Sigmoid colon (tissue), 7 donors: Measurements from ENCODE around the gene PTCD2. TPM values are rescaled to one million over a fixed set of nuclear protein-coding genes. Genes with fewer than 3 reads are reported as not detected.

ENCODE experiments used
- DNase-seq: peaks from one replicate; pipeline ENCODE4 v3.0.0-alpha.2; 2019
- H3K27ac ChIP-seq, 4 donors: fragments of 200-600 bp; sonication (generic); one replicate each; pipeline ENCODE4 v1.5.1; 2016 to 2019; ENCODE audit warnings: mild to moderate bottlenecking in 1 of 4
- H3K27me3 ChIP-seq, 3 donors: fragments of 200-600 bp; sonication (generic); one replicate each; pipeline ENCODE4 v1.5.1; 2019; ENCODE audit warnings: mild to moderate bottlenecking in 1 of 3
- H3K36me3 ChIP-seq, 4 donors: fragments of 200-600 bp; sonication (generic); one replicate each; pipeline ENCODE4 v1.5.1; 2016 to 2019
- H3K4me1 ChIP-seq, 4 donors: fragments of 200-600 bp; sonication (generic); one replicate each; pipeline ENCODE4 v1.5.1; 2017 to 2019
- H3K4me3 ChIP-seq, 4 donors: fragments of 200-600 bp; sonication (generic); one replicate each; pipeline ENCODE4 v1.5.1; 2017 to 2019; ENCODE audit warnings: mild to moderate bottlenecking in 2 of 4, moderate library complexity in 1 of 4
- H3K9me3 ChIP-seq, 4 donors: fragments of 200-600 bp in 3 of 4; sonication (generic) in 3 of 4; one replicate each; pipeline versions ENCODE4 v1.5.1 to v1.6.1; 2013 to 2019
- CTCF ChIP-seq, 4 experiments: fragments of 450-650 bp in 3 of 4; fragments of 200-600 bp in 1 of 4; IDR thresholded peaks; one replicate each; pipeline ENCODE4 v1.5.1; 2016 to 2019; ENCODE audit warnings: antibody characterized with exemption in 4 of 4, mild to moderate bottlenecking in 3 of 4, moderate library complexity in 2 of 4
- EP300 ChIP-seq, 4 donors: sonication (generic); formaldehyde crosslinking; IDR thresholded peaks; one replicate each; pipeline ENCODE4 v1.6.1; 2017; ENCODE audit warnings: antibody characterized with exemption in 4 of 4
- POLR2A ChIP-seq, 2 donors: fragments of 450-650 bp; IDR thresholded peaks; one replicate each; pipeline ENCODE4 v1.6.1; 2016; ENCODE audit warnings: antibody characterized with exemption in 2 of 2, mild to moderate bottlenecking in 2 of 2, moderate library complexity in 2 of 2
- POLR2AphosphoS5 ChIP-seq, 4 donors: sonication (generic); formaldehyde crosslinking; IDR thresholded peaks; one replicate each; pipeline ENCODE4 v1.6.1; 2017; ENCODE audit warnings: antibody characterized with exemption in 4 of 4
- WGBS, 2 donors: extraction: QIAGEN DNeasy Blood & Tissue Kit; methylation state at CpG; one replicate each; pipeline ENCODE4 v1.1.7; 2013; 5-methylcytosine and 5-hydroxymethylcytosine counted together
- intact Hi-C: fragments of 100-400 bp; cut with DNase I; formaldehyde crosslinking; loops from one replicate; pipeline ENCODE4 v1.15.1; 2023
- polyA plus RNA-seq, 3 donors: library from polyadenylated mRNA; stranded (reverse); fragments of 200-250 nt; gene quantifications; one replicate each; pipeline ENCODE4 v1.2.3, GENCODE V29; 2013
- total RNA-seq, 4 donors: library from RNA; depleted of rRNA; stranded (reverse); fragments of >200 nt; gene quantifications; one replicate each; pipeline ENCODE4 v1.1.0, GENCODE V29; 2016
- donor health status: healthy with polysubstance abuse.
- donor health status: Bipolar disorder and iron deficiency.
- donor health status: healthy.

The PTCD2 gene
- total and polyA plus RNA-seq, 7 donors, result 0.60 to 12.7 (median 5.4) TPM

GRCh38 chr5:72290356-72291133 lies 29.6 kb upstream of the PTCD2 start:
- intact Hi-C loops, result no loop called here
- no peak for DNase-seq

GRCh38 chr5:72291601-72292000 lies 28.6 kb upstream of the PTCD2 start:
- DNase-seq, result no peak
- TF ChIP-seq EP300 (IDR thresholded peaks at IDR 0.05) (no peak), CTCF (IDR thresholded peaks at IDR 0.05) (no peak), POLR2A (IDR thresholded peaks at IDR 0.05) (no peak), POLR2AphosphoS5 (IDR thresholded peaks at IDR 0.05) (no peak)
- intact Hi-C loops, result no loop called here
- peaks cover 0 to 22% (median 13%) of the 10 kb centered on the region in 4 donors for H3K4me1 ChIP-seq
- no peaks in the 10 kb centered on the region for H3K27me3 ChIP-seq
- no peak overlapping the region for H3K27ac ChIP-seq
- H3K36me3 ChIP-seq, result peaks cover 0 to 18% (median 1%) of the 10 kb centered on the region in 4 donors
- no peaks in the 10 kb centered on the region for H3K9me3 ChIP-seq
- no peak overlapping the region for H3K4me3 ChIP-seq
- WGBS, 2 donors, result 93 to 94% methylated on average over 3 of the region's 3 CpGs

More at GRCh38 chr5:72290356-72291133, 29.6 kb upstream of the PTCD2 start:
- no peak overlapping the region for H3K27ac ChIP-seq
- H3K4me3 ChIP-seq, result no peak overlapping the region
- no peaks in the 10 kb centered on the region for H3K9me3 ChIP-seq
- H3K36me3 ChIP-seq, result peaks cover 0 to 15% (median 0%) of the 10 kb centered on the region in 4 donors
- no peaks in the 10 kb centered on the region for H3K27me3 ChIP-seq
- peaks cover 0 to 22% (median 13%) of the 10 kb centered on the region in 4 donors for H3K4me1 ChIP-seq
- 90 to 95% methylated on average over 6 of the region's 6 CpGs for WGBS, 2 donors
- TF ChIP-seq CTCF (IDR thresholded peaks at IDR 0.05), result no peak
- no peak for TF ChIP-seq POLR2AphosphoS5 (IDR thresholded peaks at IDR 0.05)
- TF ChIP-seq EP300 (IDR thresholded peaks at IDR 0.05), result no peak
- TF ChIP-seq POLR2A (IDR thresholded peaks at IDR 0.05), result no peak

- Histone ChIP-seq H3K9me3 (no peaks in the 10 kb centered on the region), H3K4me1 (peaks cover 0 to 22% (median 13%) of the 10 kb centered on the region in 4 donors), H3K27ac (no peak overlapping the region), H3K27me3 (no peaks in the 10 kb centered on the region), H3K4me3 (no peak overlapping the region), H3K36me3 (peaks cover 0 to 23% (median 1%) of the 10 kb centered on the region in 4 donors)
- no peak for TF ChIP-seq EP300 (IDR thresholded peaks at IDR 0.05)
- TF ChIP-seq CTCF (IDR thresholded peaks at IDR 0.05), result no peak
- TF ChIP-seq POLR2AphosphoS5 (IDR thresholded peaks at IDR 0.05), result no peak
- no peak for TF ChIP-seq POLR2A (IDR thresholded peaks at IDR 0.05)
- intact Hi-C loops, result no loop called here
- 95 to 98% methylated on average over 1 of the region's 1 CpG for WGBS, 2 donors
- DNase-seq, result no peak
These were observed 27.8 kb upstream of the PTCD2 start for GRCh38 chr5:72292411-72292810.

- Histone ChIP-seq H3K9me3 (no peaks in the 10 kb centered on the region), H3K36me3 (peaks cover 0 to 18% (median 1%) of the 10 kb centered on the region in 4 donors), H3K27me3 (no peaks in the 10 kb centered on the region), H3K27ac (no peak overlapping the region), H3K4me1 (peaks cover 4 to 22% (median 13%) of the 10 kb centered on the region in 4 donors), H3K4me3 (no peak overlapping the region)
- no peak for DNase-seq
- WGBS, 2 donors, result 81 to 93% methylated on average over 3 of the region's 3 CpGs
- TF ChIP-seq EP300 (IDR thresholded peaks at IDR 0.05) (no peak), POLR2AphosphoS5 (IDR thresholded peaks at IDR 0.05) (no peak), CTCF (IDR thresholded peaks at IDR 0.05) (no peak), POLR2A (IDR thresholded peaks at IDR 0.05) (no peak)
- intact Hi-C loops, result no loop called here
These were observed 26.6 kb upstream of the PTCD2 start for GRCh38 chr5:72293495-72294055.
